GM12874 (cell line): ENCODE measurements around the gene ATN1.
A peak's percentile ranks its signal among the peaks of the same experiment; 100 is the strongest.

Experiments used
- CTCF ChIP-seq: IDR thresholded peaks from 2 replicates; pipeline ENCODE4 v1.5.1; 2011; ENCODE audit warnings: low read depth, mild to moderate bottlenecking, control low read depth, low read length, moderate library complexity; ENCODE audit not compliant: insufficient read depth

The ATN1 gene

GRCh38 chr12:6943722-6944380 lies 16.1 kb downstream of the ATN1 start, which contains the start of the genes C12orf57 and RNU7-1:
TSS of gene C12orf57 (plus strand) at chr12:6944022. CDS start at chr12:6944122, 100 bp downstream.
TSS of gene RNU7-1 (plus strand) at chr12:6943816.
- TF ChIP-seq CTCF: no peak

GRCh38 chr12:6944381-6945186 lies 16.8 kb downstream of the ATN1 start:
- peak; percentile 92 for TF ChIP-seq CTCF

- TF ChIP-seq CTCF: no peak
Observed at GRCh38 chr12:6945613-6946012, 17.9 kb downstream of the ATN1 start.

- no peak for TF ChIP-seq CTCF
Observed at GRCh38 chr12:6946033-6946919, 18.5 kb downstream of the ATN1 start.

- no peak for TF ChIP-seq CTCF
Observed at GRCh38 chr12:6946920-6947374, 19.2 kb downstream of the ATN1 start.

- TF ChIP-seq CTCF: no peak
Observed at GRCh38 chr12:6947615-6948014, 19.9 kb downstream of the ATN1 start.
